Measurements from ENCODE around the gene GJB3.

DNA sequence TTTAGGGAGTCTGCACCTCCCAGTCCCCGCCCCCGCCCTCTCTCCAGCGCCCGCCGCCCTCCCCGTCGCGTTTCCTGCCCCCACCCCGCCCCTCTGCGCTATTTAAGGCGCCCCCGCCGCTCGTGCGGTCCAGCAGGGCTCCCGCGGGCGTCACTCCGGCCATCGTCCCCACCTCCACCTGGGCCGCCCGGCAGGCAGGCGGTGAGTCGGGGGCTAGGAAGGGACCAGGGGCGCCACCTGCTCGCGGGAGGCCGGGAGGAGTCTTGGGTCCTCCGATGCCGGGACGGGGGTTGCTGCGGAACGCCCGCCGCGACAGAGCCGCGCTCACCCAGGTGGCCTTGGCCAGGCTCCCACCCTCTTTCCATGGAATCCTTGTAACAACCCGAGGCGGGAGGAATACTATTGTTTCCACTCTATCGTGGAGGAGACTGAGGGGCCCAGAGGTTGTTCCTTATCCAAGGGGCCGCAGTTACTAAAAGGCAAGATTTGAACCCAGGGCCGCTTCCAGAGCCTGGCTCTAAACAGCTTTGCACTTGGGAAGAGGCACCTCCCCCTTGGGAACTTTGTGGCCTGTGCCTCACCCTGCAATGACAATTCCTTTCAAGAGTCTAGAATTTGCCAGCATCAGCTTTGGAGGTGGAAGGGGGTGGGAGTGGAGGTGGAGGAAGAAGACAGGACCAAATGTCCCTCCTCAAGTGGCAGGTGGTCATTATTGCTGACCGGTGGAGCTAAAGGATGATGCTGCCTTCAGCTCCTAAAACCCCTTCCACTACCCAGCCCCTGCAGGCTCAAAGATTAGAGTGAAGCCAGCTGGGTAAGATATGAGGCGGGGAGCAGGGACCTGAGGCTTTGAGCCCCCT is 12.1 kb downstream of the GJB3 start, which contains the start of gene GJA4:
- TF ChIP-seq EZH2 (IDR thresholded peaks at IDR 0.05; ENCODE audit: insufficient read depth, poor library complexity, severe bottlenecking) (no peak), EZH2phosphoT487 (IDR thresholded peaks at IDR 0.05; ENCODE audit: insufficient read depth, low read depth) (0 out of 2 replicates have a peak, but pooled peaks have one; percentile 25)

Measured in GM23248 (cell line).